Right atrium auricular region (tissue), 2 donors: ENCODE results near the gene CBX8. TPM values are rescaled to one million over a fixed set of nuclear protein-coding genes. Genes with fewer than 3 reads are reported as not detected.

Source experiments
- DNase-seq: peaks from one replicate; pipeline ENCODE4 v3.0.0-alpha.2; 2019; ENCODE audit warnings: low spot score
- H3K27ac ChIP-seq, 2 donors: fragments of 200-600 bp; sonication (generic); 1 replicate in 1 of 2; 2 replicates in 1 of 2; pipeline ENCODE4 v1.5.1; 2016 to 2019
- H3K27me3 ChIP-seq, 2 donors: fragments of 200-600 bp; sonication (generic); one replicate each; pipeline versions ENCODE4 v1.5.1 to v1.6.0; 2017 to 2019
- H3K36me3 ChIP-seq: fragments of 200-600 bp; sonication (generic); one replicate; pipeline ENCODE4 v1.5.1; 2016
- H3K4me1 ChIP-seq, 2 donors: fragments of 200-600 bp; sonication (generic); one replicate each; pipeline versions ENCODE4 v1.5.1 to v1.6.0; 2017 to 2019
- H3K4me3 ChIP-seq, 2 donors: fragments of 200-600 bp; sonication (generic); 1 replicate in 1 of 2; 2 replicates in 1 of 2; pipeline ENCODE4 v1.5.1; 2017 to 2019; ENCODE audit warnings: mild to moderate bottlenecking in 1 of 2, moderate library complexity in 1 of 2
- H3K9me3 ChIP-seq, 2 donors: fragments of 200-600 bp; sonication (generic); one replicate each; pipeline ENCODE4 v1.5.1; 2019
- total RNA-seq, 2 donors: library from RNA; depleted of rRNA; stranded (reverse); fragments of >200 nt; gene quantifications; one replicate each; pipeline ENCODE4 v1.1.0, GENCODE V29; 2016
- TF ChIP-seq, protein P1 (sequence below), 2 donors: fragments of 200-600 bp; sonication (generic); IDR thresholded peaks; one replicate each; pipeline ENCODE4 v1.5.1; 2019; ENCODE audit warnings: antibody characterized with exemption in 2 of 2

The CBX8 gene
- total RNA-seq, 2 donors from 2014 or later = 2.7 to 3.0 TPM

DNA sequence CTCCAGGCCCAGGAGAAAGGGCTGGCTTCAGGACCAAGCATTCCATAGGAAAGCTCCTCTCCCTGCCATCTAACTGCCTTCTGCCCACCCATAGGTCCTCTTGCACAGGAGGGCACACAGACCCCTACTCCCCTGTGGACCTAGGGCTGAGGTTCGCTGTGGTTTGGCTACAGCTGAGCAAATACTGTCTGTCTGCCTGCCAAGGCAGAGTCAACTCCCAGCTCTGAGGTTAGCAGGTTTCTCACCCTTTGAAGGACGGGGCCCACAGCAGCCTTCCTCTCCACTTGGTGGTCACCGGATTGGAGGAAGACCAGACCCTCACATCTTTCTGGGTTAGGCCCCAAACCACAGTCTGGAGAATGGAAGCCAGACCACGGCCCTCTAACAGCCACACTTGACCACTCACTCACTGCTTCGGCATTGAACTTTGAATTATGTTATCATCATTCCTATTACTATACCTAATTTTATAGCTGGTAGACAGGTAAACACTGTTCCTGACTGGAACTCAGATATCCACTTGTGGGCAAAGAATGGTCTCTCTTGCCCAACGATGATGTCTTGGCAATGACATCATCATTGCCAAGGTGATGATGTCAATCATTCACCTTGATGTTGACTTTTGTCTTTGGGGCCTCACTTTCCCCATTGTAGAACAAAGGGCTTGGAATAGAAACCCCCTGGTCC lies 28.2 kb upstream of the CBX8 start:
- Histone ChIP-seq H3K4me3 (no peak overlapping the region), H3K36me3 (no peaks in the 10 kb centered on the region), H3K4me1 (peaks cover 0 to 29% of the 10 kb centered on the region in 2 donors), H3K27me3 (no peaks in the 10 kb centered on the region), H3K27ac (no peak overlapping the region), H3K9me3 (no peaks in the 10 kb centered on the region)
- no peak for DNase-seq
- TF ChIP-seq, protein P1, sequence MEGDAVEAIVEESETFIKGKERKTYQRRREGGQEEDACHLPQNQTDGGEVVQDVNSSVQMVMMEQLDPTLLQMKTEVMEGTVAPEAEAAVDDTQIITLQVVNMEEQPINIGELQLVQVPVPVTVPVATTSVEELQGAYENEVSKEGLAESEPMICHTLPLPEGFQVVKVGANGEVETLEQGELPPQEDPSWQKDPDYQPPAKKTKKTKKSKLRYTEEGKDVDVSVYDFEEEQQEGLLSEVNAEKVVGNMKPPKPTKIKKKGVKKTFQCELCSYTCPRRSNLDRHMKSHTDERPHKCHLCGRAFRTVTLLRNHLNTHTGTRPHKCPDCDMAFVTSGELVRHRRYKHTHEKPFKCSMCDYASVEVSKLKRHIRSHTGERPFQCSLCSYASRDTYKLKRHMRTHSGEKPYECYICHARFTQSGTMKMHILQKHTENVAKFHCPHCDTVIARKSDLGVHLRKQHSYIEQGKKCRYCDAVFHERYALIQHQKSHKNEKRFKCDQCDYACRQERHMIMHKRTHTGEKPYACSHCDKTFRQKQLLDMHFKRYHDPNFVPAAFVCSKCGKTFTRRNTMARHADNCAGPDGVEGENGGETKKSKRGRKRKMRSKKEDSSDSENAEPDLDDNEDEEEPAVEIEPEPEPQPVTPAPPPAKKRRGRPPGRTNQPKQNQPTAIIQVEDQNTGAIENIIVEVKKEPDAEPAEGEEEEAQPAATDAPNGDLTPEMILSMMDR (IDR thresholded peaks at IDR 0.05) = no peak

DNA sequence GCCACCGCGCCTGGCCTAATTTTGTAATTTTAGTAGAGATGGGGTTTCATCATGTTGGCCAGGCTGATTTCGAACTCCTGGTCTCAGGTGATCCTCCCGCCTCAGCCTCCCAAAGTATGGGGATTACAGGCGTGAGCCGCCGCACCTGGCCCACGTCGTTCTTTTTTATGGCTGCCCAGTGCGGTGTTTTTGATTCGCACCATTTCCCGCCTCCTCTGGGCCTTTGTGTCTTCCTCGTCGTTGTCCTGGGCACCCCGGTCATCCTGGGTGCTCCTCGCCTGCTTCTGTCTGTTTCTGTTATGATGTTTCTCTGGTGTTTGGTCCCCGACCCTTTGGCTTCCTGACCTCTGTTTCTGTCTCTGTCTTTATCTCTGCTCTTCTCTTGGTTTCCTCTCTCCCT lies 27.4 kb upstream of the CBX8 start:
- Histone ChIP-seq H3K27me3 (no peaks in the 10 kb centered on the region), H3K36me3 (no peaks in the 10 kb centered on the region), H3K4me3 (no peak overlapping the region), H3K4me1 (peaks cover 0 to 29% of the 10 kb centered on the region in 2 donors), H3K9me3 (no peaks in the 10 kb centered on the region), H3K27ac (no peak overlapping the region)
- TF ChIP-seq, protein P1 (IDR thresholded peaks at IDR 0.05) = no peak
- no peak for DNase-seq

DNA sequence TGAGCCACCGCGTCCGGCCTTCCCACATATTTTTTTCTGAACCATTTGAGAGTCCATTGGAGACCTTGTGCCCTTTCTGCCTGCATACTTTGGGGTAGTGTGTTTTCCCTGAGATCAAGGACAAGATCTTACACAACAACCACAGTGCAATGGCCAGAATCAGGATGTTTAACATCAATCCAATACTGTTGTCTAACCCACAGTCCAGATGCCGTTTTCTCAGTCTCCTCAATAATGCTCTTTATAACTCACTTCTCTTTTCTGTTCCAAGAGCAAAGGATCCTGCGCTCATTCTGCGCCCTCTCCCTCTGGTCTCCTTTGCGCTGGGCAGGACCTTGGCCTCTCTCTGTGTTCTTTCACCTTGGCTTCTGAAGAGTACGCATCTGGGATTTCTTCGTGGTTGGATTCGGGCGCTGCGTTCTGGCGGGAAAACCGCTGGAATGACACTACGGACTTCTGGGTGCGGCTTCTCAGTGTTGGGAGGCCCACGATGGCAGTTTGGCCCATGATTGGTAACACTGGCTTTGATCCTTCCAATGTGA lies 25.8 kb upstream of the CBX8 start:
- Histone ChIP-seq H3K36me3 (no peaks in the 10 kb centered on the region), H3K4me1 (peaks cover 0 to 26% of the 10 kb centered on the region in 2 donors), H3K4me3 (no peak overlapping the region), H3K27ac (no peak overlapping the region), H3K9me3 (no peaks in the 10 kb centered on the region), H3K27me3 (no peaks in the 10 kb centered on the region)
- DNase-seq = no peak
- TF ChIP-seq, protein P1 (IDR thresholded peaks at IDR 0.05) = no peak

DNA sequence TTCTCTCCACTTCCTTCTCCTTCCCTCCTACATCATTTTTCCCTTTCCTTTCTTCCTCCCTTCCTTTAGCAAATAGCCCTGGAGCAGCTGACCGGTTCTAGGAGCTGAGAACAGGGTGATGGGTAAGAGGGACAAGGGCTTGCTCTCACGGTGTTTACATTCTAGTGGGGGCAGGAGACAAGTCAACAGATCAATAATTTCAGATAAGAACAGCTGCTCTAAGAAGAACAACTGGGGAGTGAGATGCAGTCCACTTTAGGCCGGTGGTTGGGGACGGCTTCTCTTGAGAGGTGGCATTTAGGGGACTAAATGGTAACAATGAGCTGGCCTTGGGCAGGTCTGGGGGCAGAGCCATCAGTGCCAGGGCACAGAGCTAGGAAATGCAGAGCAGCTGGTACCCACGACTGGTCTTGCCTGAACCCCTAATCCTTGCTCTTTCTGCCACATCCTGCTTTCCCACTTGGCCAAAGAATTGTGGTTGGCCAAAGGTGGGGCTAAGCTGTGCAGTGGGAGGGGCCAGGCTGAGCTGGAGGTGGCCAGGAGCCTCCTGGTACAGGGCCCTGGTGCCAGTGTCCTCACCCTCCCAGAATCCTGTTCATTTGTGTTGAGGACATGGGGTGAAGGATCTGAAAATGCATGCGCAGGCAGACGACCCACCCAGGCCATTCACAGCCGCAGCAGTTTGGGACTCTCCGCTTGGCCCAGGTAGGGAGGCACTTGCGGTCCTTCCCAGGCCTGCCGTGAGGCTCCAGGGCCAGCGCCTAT lies 24.6 kb upstream of the CBX8 start:
- H3K4me1 ChIP-seq = peaks cover 0 to 26% of the 10 kb centered on the region in 2 donors
- no peaks in the 10 kb centered on the region for H3K27me3 ChIP-seq
- no peaks in the 10 kb centered on the region for H3K9me3 ChIP-seq
- H3K27ac ChIP-seq = peak overlapping the region; percentile 77 to 88
- no peaks in the 10 kb centered on the region for H3K36me3 ChIP-seq
- DNase-seq = no peak
- TF ChIP-seq, protein P1 (IDR thresholded peaks at IDR 0.05) = no peak
- no peak overlapping the region for H3K4me3 ChIP-seq

DNA sequence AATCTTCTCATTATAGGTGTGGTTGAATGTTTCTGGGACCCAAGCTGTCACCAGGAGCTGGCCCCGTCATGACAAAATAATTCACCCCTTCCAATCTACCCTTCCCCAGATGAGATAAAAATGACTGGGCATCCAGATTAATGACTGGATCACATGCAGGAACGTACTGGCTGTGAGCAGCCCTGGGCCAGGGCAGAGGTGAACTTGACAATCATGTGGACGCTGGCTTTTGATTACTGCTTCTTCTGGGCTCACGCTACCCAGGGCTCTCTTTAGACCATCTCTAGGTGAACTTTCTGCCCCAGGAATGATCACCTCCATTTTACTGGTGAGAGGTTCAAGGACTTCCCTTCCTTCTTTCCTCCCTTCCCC lies 24.1 kb upstream of the CBX8 start:
- TF ChIP-seq, protein P1 (IDR thresholded peaks at IDR 0.05) = no peak
- H3K36me3 ChIP-seq = no peaks in the 10 kb centered on the region
- peak overlapping the region; percentile 77 to 88 for H3K27ac ChIP-seq

More for the DNA sequence above, 24.1 kb upstream of the CBX8 start:
- H3K4me3 ChIP-seq = no peak overlapping the region
- H3K4me1 ChIP-seq = peaks cover 0 to 26% of the 10 kb centered on the region in 2 donors
- H3K9me3 ChIP-seq = no peaks in the 10 kb centered on the region
- peaks cover 0 to 5% of the 10 kb centered on the region in 2 donors for H3K27me3 ChIP-seq
- DNase-seq = no peak
